Peyer's patch (tissue), 4 donors: ENCODE measurements around the gene DSCAML1. TPM values are rescaled to one million over a fixed set of nuclear protein-coding genes. Genes with fewer than 3 reads are reported as not detected.
A peak's percentile ranks its signal among the peaks of the same experiment; 100 is the strongest.

Experiments used
- DNase-seq, 3 donors: peaks; one replicate each; pipeline ENCODE4 v3.0.0-alpha.2; 2017 to 2019
- H3K27ac ChIP-seq, 4 donors: fragments of 200-600 bp; sonication (generic); one replicate each; pipeline ENCODE4 v1.5.1; 2016 to 2019
- H3K27me3 ChIP-seq, 2 donors: fragments of 200-600 bp; sonication (generic); one replicate each; pipeline ENCODE4 v1.5.1; 2019
- H3K36me3 ChIP-seq, 3 donors: fragments of 200-600 bp; sonication (generic); one replicate each; pipeline ENCODE4 v1.5.1; 2016 to 2019
- H3K4me1 ChIP-seq, 4 donors: fragments of 200-600 bp; sonication (generic); one replicate each; pipeline ENCODE4 v1.5.1; 2016 to 2019
- H3K4me3 ChIP-seq, 4 donors: fragments of 200-600 bp; sonication (generic); 1 replicate in 3 of 4; 2 replicates in 1 of 4; pipeline ENCODE4 v1.5.1; 2016 to 2019; ENCODE audit warnings: mild to moderate bottlenecking in 1 of 4
- H3K9me3 ChIP-seq, 4 donors: fragments of 200-600 bp; sonication (generic); one replicate each; pipeline ENCODE4 v1.5.1; 2016 to 2019; ENCODE audit warnings: mild to moderate bottlenecking in 1 of 4
- CTCF ChIP-seq, 6 experiments: fragments of 450-650 bp in 4 of 6; fragments of 200-600 bp in 2 of 6; sonication (generic) in 1 of 6; IDR thresholded peaks; one replicate each; pipeline ENCODE4 v1.5.1; 2017 to 2019; ENCODE audit warnings: antibody characterized with exemption in 6 of 6, mild to moderate bottlenecking in 3 of 6, moderate library complexity in 1 of 6
- POLR2A ChIP-seq, 2 donors: fragments of 450-650 bp; IDR thresholded peaks; one replicate each; pipeline ENCODE4 v1.5.1; 2017; ENCODE audit warnings: antibody characterized with exemption in 2 of 2, mild to moderate bottlenecking in 2 of 2, moderate library complexity in 2 of 2
- total RNA-seq, 4 donors: library from RNA; depleted of rRNA; stranded (reverse); fragments of >200 nt; gene quantifications; one replicate each; pipeline ENCODE4 v1.1.0, GENCODE V29; 2016

DSCAML1 gene
- total RNA-seq, 4 donors from 2014 or later, result 0.18 to 5.8 (median 2.9) TPM

- DNase-seq, result peak in 1 of 3 donors; percentile 52
- no peak overlapping the region for H3K4me3 ChIP-seq
These were observed 199.9 kb downstream of the DSCAML1 start for GRCh38 chr11:117597071-117597470.

GRCh38 chr11:117595440-117595839 lies 201.6 kb downstream of the DSCAML1 start:
- TF ChIP-seq CTCF (IDR thresholded peaks at IDR 0.05) (peak in 3 of 6 experiments; percentile 24 to 33 (median 33)), POLR2A (IDR thresholded peaks at IDR 0.05) (no peak)
- no peaks in the 10 kb centered on the region for H3K4me1 ChIP-seq
- no peak overlapping the region for H3K4me3 ChIP-seq
- no peaks in the 10 kb centered on the region for H3K36me3 ChIP-seq
- H3K9me3 ChIP-seq, result no peaks in the 10 kb centered on the region
- no peak overlapping the region for H3K27ac ChIP-seq
- no peak for DNase-seq
- no peaks in the 10 kb centered on the region for H3K27me3 ChIP-seq

More at GRCh38 chr11:117597071-117597470, 199.9 kb downstream of the DSCAML1 start:
- TF ChIP-seq CTCF (IDR thresholded peaks at IDR 0.05), result no peak
- no peak for TF ChIP-seq POLR2A (IDR thresholded peaks at IDR 0.05)
- H3K36me3 ChIP-seq, result no peaks in the 10 kb centered on the region
- H3K27ac ChIP-seq, result no peak overlapping the region
- H3K4me1 ChIP-seq, result no peaks in the 10 kb centered on the region
- no peaks in the 10 kb centered on the region for H3K27me3 ChIP-seq
- no peaks in the 10 kb centered on the region for H3K9me3 ChIP-seq

GRCh38 chr11:117594721-117595120 lies 202.3 kb downstream of the DSCAML1 start:
- no peak overlapping the region for H3K27ac ChIP-seq
- no peak for DNase-seq
- no peak overlapping the region for H3K4me3 ChIP-seq
- H3K4me1 ChIP-seq, result no peaks in the 10 kb centered on the region
- no peaks in the 10 kb centered on the region for H3K36me3 ChIP-seq
- TF ChIP-seq CTCF (IDR thresholded peaks at IDR 0.05) (no peak), POLR2A (IDR thresholded peaks at IDR 0.05) (no peak)
- H3K27me3 ChIP-seq, result no peaks in the 10 kb centered on the region
- H3K9me3 ChIP-seq, result no peaks in the 10 kb centered on the region

GRCh38 chr11:117593065-117593464 lies 204.0 kb downstream of the DSCAML1 start:
- H3K4me1 ChIP-seq, result no peaks in the 10 kb centered on the region
- no peaks in the 10 kb centered on the region for H3K9me3 ChIP-seq
- no peak overlapping the region for H3K27ac ChIP-seq
- no peaks in the 10 kb centered on the region for H3K27me3 ChIP-seq
- TF ChIP-seq POLR2A (IDR thresholded peaks at IDR 0.05), result no peak
- TF ChIP-seq CTCF (IDR thresholded peaks at IDR 0.05), result no peak
- no peak overlapping the region for H3K4me3 ChIP-seq
- peak in 1 of 3 donors; percentile 19 for DNase-seq
- no peaks in the 10 kb centered on the region for H3K36me3 ChIP-seq

- Histone ChIP-seq H3K4me1 (no peaks in the 10 kb centered on the region), H3K27me3 (no peaks in the 10 kb centered on the region), H3K36me3 (no peaks in the 10 kb centered on the region), H3K9me3 (no peaks in the 10 kb centered on the region), H3K4me3 (no peak overlapping the region), H3K27ac (no peak overlapping the region)
- peak in 1 of 3 donors; percentile 25 for DNase-seq
- TF ChIP-seq POLR2A (IDR thresholded peaks at IDR 0.05), result no peak
- no peak for TF ChIP-seq CTCF (IDR thresholded peaks at IDR 0.05)
These were observed 205.5 kb downstream of the DSCAML1 start for GRCh38 chr11:117591316-117592039.
